PC-9 (cell line): ENCODE data around the gene SORBS1. TPM values are rescaled to one million over a fixed set of nuclear protein-coding genes. Genes with fewer than 3 reads are reported as not detected.

Experiments
- BruUV-seq: library from RNA; stranded (reverse); fragments of 400-500 nt; replicated peaks from 2 replicates; lab custom pipeline; 2021; lab: Mats Ljungman, UMichigan
- CTCF ChIA-PET: fragments of 300-600 bp; sonication (Branson Sonifier 250); formaldehyde crosslinking; loops from one replicate; lab custom pipeline; 2022; ENCODE audit warnings: antibody characterized with exemption; lab: Charles Lee
- POLR2A ChIA-PET: fragments of 300-600 bp; sonication (Branson Sonifier 250); formaldehyde crosslinking; loops from one replicate; lab custom pipeline; 2022; ENCODE audit warnings: antibody characterized with exemption; ENCODE audit not compliant: unreplicated experiment; lab: Charles Lee
- DNase-seq, 2 experiments: peaks; one replicate each; pipeline versions ENCODE4 v3.0.0 to v3.0.0-alpha.2; 2015 to 2022; ENCODE audit warnings: mixed read lengths in 1 of 2
- H2AFZ ChIP-seq: fragments of 200-600 bp; sonication (generic); 2 replicates; pipeline ENCODE4 v1.8.1; 2017; ENCODE audit warnings: antibody characterized with exemption
- H3F3A ChIP-seq: fragments of 200-600 bp; sonication (generic); 2 replicates; pipeline ENCODE4 v1.8.1; 2017; ENCODE audit warnings: antibody characterized with exemption, mild to moderate bottlenecking, low read depth; ENCODE audit not compliant: insufficient read depth
- H3K27ac ChIP-seq: fragments of 200-600 bp; sonication (generic); 2 replicates; pipeline ENCODE4 v1.6.1; 2016; ENCODE audit warnings: mixed run types
- H3K27me3 ChIP-seq: fragments of 200-600 bp; sonication (generic); 2 replicates; pipeline ENCODE4 v1.6.1; 2016; ENCODE audit warnings: low read depth, mixed run types; ENCODE audit not compliant: insufficient read depth
- H3K36me3 ChIP-seq: fragments of 200-600 bp; sonication (generic); 2 replicates; pipeline ENCODE4 v1.6.1; 2016; ENCODE audit warnings: low read depth, mixed run types
- H3K4me1 ChIP-seq: fragments of 200-600 bp; sonication (generic); replicated peaks from 2 replicates; pipeline ENCODE4 v1.6.1; 2016; ENCODE audit warnings: mixed run types; ENCODE audit not compliant: insufficient read depth
- H3K4me2 ChIP-seq: fragments of 200-600 bp; sonication (generic); 2 replicates; pipeline ENCODE4 v1.6.1; 2017; ENCODE audit warnings: mixed run types
- H3K4me3 ChIP-seq: fragments of 200-600 bp; sonication (generic); 2 replicates; pipeline ENCODE4 v1.6.1; 2016; ENCODE audit warnings: mixed run types
- H3K79me2 ChIP-seq: fragments of 200-600 bp; sonication (generic); 2 replicates; pipeline ENCODE4 v1.6.1; 2017; ENCODE audit warnings: low read depth, mixed run types
- H3K9me2 ChIP-seq: fragments of 200-600 bp; sonication (generic); 2 replicates; pipeline ENCODE4 v1.8.1; 2017; ENCODE audit warnings: mild to moderate bottlenecking; ENCODE audit not compliant: insufficient read depth
- H3K9me3 ChIP-seq: fragments of 200-600 bp; sonication (generic); 2 replicates; pipeline ENCODE4 v1.8.1; 2016; ENCODE audit warnings: low read depth; ENCODE audit not compliant: insufficient read depth
- H4K20me1 ChIP-seq: fragments of 200-600 bp; sonication (generic); 2 replicates; pipeline ENCODE4 v1.8.1; 2017; ENCODE audit not compliant: insufficient read depth
- EZH2 ChIP-seq: fragments of 200-600 bp; sonication (generic); IDR thresholded peaks from 2 replicates; pipeline ENCODE4 v1.8.0; 2017; ENCODE audit warnings: antibody characterized with exemption, low read depth
- intact Hi-C: fragments of 100-400 bp; cut with micrococcal nuclease; formaldehyde crosslinking; loops from one replicate; pipeline ENCODE4 v1.10.0; 2022; ENCODE audit not compliant: unreplicated experiment
- total RNA-seq: library from RNA; stranded (reverse); gene quantifications from 2 replicates; pipeline ENCODE4 v1.2.3, GENCODE V29; 2021
- TF ChIP-seq, protein P1 (sequence below): fragments of 200-600 bp; sonication (generic); conservative IDR thresholded peaks from 2 replicates; pipeline ENCODE4 v1.6.1; 2017; ENCODE audit warnings: mixed run types, antibody characterized with exemption, mild to moderate bottlenecking, moderate library complexity

The SORBS1 gene
- total RNA-seq, 1 experiment from 2014 or later = 5.0 TPM

DNA sequence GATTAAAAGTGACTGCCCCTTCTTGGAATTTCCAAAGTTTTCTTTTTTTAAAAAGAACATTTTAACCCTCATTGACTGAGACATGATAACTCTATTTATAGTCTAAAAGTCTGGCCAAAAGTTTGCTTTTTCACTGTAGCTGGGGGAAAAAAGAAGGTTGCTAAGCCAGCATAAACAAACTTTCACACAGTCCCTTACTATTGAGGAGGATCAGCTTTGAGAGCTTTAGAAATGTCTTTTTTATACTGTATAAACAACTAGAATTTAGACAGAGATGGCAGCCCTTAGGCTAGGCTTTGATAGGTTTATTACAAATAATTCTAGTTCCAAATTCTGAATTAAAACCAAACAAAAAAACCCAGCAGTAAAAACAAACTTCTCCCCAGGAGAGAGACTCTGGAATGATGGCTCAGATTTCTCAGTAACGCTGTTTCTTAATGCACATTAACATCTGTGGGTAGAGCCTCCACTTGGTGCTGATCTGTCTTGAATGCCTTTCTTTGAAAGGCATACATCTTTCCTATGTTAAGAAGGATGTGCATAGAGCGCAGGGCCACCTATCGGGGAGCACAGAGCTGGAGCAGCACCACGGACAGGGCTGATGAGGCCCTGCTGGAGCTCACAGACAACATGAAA, 169.5 kb downstream of the SORBS1 start:
- Histone ChIP-seq H3K4me1 (peaks cover 59% of the 10 kb centered on the region), H3K27ac (no peak overlapping the region), H3K79me2 (no peaks in the 10 kb centered on the region), H3K9me2 (no peaks in the 10 kb centered on the region), H3F3A (peaks cover 30% of the 10 kb centered on the region), H3K36me3 (no peaks in the 10 kb centered on the region), H2AFZ (no peak overlapping the region), H3K4me2 (no peak overlapping the region), H3K9me3 (no peaks in the 10 kb centered on the region), H3K27me3 (no peaks in the 10 kb centered on the region), H4K20me1 (no peaks in the 10 kb centered on the region), H3K4me3 (no peak overlapping the region)
- TF ChIP-seq EZH2 = no peak
- TF ChIP-seq, protein P1, sequence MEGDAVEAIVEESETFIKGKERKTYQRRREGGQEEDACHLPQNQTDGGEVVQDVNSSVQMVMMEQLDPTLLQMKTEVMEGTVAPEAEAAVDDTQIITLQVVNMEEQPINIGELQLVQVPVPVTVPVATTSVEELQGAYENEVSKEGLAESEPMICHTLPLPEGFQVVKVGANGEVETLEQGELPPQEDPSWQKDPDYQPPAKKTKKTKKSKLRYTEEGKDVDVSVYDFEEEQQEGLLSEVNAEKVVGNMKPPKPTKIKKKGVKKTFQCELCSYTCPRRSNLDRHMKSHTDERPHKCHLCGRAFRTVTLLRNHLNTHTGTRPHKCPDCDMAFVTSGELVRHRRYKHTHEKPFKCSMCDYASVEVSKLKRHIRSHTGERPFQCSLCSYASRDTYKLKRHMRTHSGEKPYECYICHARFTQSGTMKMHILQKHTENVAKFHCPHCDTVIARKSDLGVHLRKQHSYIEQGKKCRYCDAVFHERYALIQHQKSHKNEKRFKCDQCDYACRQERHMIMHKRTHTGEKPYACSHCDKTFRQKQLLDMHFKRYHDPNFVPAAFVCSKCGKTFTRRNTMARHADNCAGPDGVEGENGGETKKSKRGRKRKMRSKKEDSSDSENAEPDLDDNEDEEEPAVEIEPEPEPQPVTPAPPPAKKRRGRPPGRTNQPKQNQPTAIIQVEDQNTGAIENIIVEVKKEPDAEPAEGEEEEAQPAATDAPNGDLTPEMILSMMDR = no peak
- no peak for DNase-seq
- no TSS peak for BruUV-seq
- CTCF ChIA-PET = interaction anchor here (0.6 kb wide), 1 partner anchor 93 kb away, joined by 3 read pairs; no protein-coding TSS in a partner anchor
- POLR2A ChIA-PET = interaction anchor here (0.6 kb wide), 1 partner anchor 43 kb away, joined by 4 read pairs; no protein-coding TSS in a partner anchor
- intact Hi-C loops = no loop called here

DNA sequence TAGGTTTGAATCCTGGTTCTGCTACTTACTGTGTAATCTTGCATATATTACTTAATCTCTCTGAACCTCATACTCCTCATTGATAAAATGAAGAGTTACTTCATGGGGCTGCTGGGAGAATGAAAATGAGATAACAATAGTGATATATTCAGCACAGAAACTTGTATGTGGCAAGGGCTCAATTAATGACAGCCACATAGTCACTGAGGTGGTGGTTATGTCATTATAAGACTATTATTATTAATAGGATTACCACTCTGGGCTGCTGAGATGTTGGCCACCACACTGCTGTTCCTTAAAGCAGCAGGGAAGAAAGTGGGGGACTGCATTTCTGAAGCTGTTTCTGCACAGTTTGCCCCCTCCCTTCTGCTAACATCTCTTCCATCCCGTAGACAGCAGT, 170.0 kb downstream of the SORBS1 start:
- Histone ChIP-seq H3K27ac (no peak overlapping the region), H3K9me3 (no peaks in the 10 kb centered on the region), H4K20me1 (no peaks in the 10 kb centered on the region), H2AFZ (no peak overlapping the region), H3K27me3 (no peaks in the 10 kb centered on the region), H3K4me3 (no peak overlapping the region), H3K9me2 (no peaks in the 10 kb centered on the region), H3K36me3 (no peaks in the 10 kb centered on the region), H3K79me2 (no peaks in the 10 kb centered on the region), H3K4me1 (peaks cover 57% of the 10 kb centered on the region), H3K4me2 (no peak overlapping the region), H3F3A (peaks cover 30% of the 10 kb centered on the region)
- intact Hi-C loops = no loop called here
- DNase-seq = no peak
- POLR2A ChIA-PET = no interaction called here
- no TSS peak for BruUV-seq
- TF ChIP-seq, protein P1 = no peak
- TF ChIP-seq EZH2 = no peak
- CTCF ChIA-PET = no interaction called here

DNA sequence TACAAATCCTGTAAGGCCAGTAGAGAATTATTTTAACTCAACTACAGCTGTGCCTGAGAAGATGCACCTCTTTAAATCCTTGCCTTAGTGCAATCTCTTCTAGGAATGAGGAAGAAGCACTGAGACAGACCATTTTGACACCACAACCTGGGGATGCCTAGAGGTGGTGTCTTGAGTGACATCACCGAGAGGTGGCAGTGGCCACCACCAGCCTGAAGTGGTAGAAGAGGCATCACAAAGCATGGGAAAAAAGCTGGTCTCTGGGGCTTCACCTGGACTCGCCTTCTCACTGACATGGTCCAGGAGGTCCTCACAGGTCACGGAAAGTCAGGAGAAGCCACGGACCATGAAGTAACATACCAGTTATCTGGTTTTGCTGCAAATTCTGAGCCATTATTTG, 171.2 kb downstream of the SORBS1 start:
- CTCF ChIA-PET = no interaction called here
- intact Hi-C loops = no loop called here

More for the DNA sequence above, 171.2 kb downstream of the SORBS1 start:
- Histone ChIP-seq H3K36me3 (no peaks in the 10 kb centered on the region), H3K4me3 (no peak overlapping the region), H3K27me3 (no peaks in the 10 kb centered on the region), H4K20me1 (no peaks in the 10 kb centered on the region), H2AFZ (no peak overlapping the region), H3K79me2 (no peaks in the 10 kb centered on the region), H3F3A (peaks cover 18% of the 10 kb centered on the region), H3K4me2 (no peak overlapping the region), H3K9me2 (no peaks in the 10 kb centered on the region), H3K4me1 (peaks cover 45% of the 10 kb centered on the region), H3K27ac (no peak overlapping the region), H3K9me3 (no peaks in the 10 kb centered on the region)
- no TSS peak for BruUV-seq
- DNase-seq = no peak
- no peak for TF ChIP-seq EZH2
- TF ChIP-seq, protein P1 = no peak
- POLR2A ChIA-PET = no interaction called here
